LNCAP (cell line): ENCODE data around the gene SLC45A3.

Source experiments
- TF ChIP-seq, protein P1 (sequence below): fragments of 450-650 bp; IDR thresholded peaks from 2 replicates; pipeline ENCODE4 v1.5.1; 2017; ENCODE audit warnings: mild to moderate bottlenecking

Gene SLC45A3

DNA sequence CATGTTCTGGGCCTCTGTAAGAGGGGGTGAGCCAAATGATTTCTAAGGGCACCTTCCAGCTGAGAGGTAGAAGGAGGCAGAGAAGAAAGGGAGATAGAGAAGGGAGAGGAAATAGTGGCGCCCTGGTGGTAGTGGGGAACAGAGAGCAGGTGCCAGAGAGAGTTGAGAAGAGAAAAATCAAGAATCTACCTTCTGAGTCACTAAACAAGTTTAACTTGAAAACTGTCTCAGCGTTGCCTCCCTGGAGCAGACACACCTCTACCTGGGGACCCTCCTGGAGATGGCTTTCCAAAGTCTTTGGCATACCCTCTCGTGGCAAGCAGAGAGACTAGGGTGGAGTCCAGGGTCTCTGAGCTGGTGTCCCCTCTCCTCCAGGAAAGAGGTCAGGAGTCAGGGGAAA is 1.1 kb upstream of the SLC45A3 start:
- TF ChIP-seq, protein P1, sequence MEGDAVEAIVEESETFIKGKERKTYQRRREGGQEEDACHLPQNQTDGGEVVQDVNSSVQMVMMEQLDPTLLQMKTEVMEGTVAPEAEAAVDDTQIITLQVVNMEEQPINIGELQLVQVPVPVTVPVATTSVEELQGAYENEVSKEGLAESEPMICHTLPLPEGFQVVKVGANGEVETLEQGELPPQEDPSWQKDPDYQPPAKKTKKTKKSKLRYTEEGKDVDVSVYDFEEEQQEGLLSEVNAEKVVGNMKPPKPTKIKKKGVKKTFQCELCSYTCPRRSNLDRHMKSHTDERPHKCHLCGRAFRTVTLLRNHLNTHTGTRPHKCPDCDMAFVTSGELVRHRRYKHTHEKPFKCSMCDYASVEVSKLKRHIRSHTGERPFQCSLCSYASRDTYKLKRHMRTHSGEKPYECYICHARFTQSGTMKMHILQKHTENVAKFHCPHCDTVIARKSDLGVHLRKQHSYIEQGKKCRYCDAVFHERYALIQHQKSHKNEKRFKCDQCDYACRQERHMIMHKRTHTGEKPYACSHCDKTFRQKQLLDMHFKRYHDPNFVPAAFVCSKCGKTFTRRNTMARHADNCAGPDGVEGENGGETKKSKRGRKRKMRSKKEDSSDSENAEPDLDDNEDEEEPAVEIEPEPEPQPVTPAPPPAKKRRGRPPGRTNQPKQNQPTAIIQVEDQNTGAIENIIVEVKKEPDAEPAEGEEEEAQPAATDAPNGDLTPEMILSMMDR, result no peak

DNA sequence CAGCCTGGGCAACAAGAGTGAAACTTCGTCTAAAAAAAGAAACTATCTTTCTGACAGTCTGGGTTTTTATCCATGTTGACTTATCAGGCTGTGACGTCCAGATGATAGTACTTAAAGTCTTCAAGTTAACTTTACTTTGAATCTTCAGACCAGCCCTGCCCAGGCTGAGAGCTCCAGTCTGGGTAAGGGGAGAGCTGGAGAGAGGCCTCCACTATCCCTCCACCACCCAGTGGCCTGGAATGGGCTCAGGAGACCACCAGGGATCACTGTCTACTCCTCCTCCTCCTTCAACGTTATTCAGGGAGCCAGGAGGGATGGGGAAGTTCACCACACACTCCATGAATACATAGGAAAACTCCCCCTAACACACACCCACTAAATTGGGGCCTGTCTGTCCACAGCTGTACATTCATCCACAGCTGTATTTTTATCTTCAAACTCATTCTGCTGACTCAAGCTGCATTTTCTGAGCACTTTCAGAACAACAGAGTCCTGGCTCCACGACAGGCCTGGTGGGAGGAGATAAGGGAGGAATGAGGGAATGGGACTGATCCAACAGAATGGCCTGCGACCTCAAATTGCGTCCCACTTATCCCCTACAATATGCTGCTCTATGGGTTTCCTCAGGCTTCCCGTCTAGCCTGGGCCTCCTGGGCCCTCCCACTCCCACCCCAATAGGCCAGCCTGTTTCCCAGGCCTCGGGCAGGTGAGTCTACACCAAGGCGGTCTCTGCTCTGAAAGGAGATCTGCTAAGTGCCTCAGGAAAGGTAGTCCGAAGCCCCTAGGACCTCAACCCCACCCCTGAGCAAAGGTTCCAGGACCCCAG is 1.8 kb downstream of the SLC45A3 start:
- TF ChIP-seq, protein P1, result no peak

DNA sequence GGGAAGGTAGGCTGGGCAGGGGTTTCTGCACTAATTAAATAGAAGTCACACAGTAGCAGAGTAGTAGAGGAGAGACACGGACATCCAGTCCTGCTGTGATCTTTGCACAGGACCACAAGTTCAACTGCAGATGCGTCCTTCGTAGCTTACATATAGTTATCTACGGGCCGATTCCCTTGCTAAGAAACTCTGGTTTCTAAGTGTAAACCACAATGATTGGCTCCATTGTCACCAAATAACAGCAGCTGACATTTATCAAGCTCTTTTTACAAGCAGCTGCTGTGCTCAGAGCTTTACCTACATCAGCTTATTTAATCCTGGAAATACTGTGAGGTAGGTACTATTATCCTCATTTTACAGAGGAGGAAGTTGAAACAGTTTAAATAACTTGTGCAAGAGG is 3.1 kb downstream of the SLC45A3 start:
- TF ChIP-seq, protein P1, result no peak

DNA sequence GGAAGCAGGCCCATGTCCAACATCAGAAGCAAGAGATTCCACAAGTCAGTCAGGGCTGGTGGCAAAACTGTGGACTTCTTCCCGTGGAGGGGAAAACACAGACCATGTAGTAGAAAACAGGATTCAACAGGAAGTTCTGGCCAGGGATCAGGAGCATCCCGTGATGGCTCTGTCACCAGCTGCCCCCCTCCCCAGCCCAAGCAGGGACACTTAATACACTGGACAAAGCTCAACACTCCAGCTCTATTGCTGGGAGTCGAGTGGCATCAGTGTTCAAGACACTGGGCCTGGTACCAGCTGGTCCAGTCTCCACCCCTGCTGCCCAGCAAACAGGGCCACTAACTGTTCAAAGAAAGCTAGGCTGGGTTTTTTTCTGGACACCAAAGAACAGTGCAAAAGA is 3.7 kb downstream of the SLC45A3 start:
- TF ChIP-seq, protein P1, result no peak

DNA sequence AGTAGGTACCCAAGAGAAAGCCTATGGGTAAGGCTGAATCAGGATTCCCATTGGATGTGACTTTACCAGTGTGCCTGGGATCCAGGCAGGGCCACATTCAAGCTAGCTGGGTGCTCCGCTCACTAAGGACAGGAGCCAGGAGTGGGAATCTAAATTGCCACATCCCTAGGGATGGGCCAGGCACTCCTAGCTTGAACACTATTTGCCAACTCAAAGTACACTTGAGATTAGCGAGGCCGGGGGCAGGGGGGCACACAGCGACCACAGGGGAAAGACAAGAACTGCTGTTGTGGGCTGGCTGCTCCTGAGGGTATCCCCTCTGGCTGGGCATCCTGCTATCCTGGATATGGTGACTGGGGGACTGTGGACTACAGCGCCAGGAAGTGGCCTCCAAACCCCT is 4.3 kb downstream of the SLC45A3 start:
- TF ChIP-seq, protein P1, result no peak

DNA sequence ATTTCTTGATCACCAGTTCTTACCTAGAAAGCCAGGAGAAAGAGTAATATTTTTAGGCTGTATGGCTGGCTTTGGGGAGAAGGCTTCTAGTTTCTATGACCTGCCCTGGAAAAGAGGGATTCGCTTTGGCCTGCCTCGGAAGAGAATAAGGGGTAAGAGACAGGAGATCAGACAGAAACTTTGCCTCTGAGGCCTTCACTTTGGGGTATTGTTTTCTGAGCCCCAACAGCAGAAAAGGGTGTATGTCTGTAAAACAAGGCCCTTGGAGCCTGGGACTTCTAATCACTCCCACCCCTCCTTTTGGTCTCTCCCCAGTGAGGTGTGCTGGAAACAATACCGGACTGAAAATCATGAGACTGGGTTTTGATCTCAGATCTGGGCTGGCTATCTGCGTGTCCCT is 5.1 kb downstream of the SLC45A3 start:
- TF ChIP-seq, protein P1, result no peak

DNA sequence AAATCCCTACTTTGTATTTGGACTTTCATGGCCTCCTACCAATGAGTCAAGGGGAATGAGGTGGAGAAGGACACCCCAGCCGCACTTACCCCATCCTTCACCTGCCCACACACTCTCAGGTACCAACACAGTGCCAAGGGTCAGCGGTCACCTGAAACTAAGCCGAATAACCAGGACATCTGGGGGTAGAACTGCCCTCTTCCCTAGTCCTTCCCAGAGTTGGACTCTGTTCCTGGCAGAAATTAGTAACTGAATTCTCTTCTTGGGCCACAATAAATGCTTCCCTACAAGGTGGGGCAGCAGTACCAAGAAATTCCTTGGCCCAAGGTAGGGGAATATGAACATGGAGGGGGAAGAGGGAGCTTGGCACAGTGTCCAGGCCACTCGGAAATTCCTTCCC is 7.3 kb downstream of the SLC45A3 start:
- TF ChIP-seq, protein P1, result no peak
